Left colon (tissue), 2 donors: ENCODE data around the gene VIPAS39. TPM values are rescaled to one million over a fixed set of nuclear protein-coding genes. Genes with fewer than 3 reads are reported as not detected.
"Not testable (repeated sequence)": the region's sequence is repeated elsewhere in the genome, so short reads cannot be mapped to it uniquely, and the experiment has no call there.

Experiments
- ATAC-seq: fragments of 200-7000 bp; cut with Tn5 transposase; one replicate; pipeline ENCODE4 v1.9.1; 2020; ENCODE audit warnings: mild to moderate bottlenecking, moderate library complexity
- DNase-seq, 2 donors: peaks; one replicate each; pipeline ENCODE4 v3.0.0-alpha.2; 2020
- intact Hi-C, 2 donors: fragments of 100-400 bp; cut with DNase I in 1 of 2; cut with micrococcal nuclease in 1 of 2; formaldehyde crosslinking; loops; one replicate each; pipeline versions ENCODE4 v1.11.2 to v1.14.0; 2022; cut with DNase I, micrococcal nuclease
- total RNA-seq, 2 donors: library from RNA; stranded (reverse); fragmentation: NEBNext Ultra II Directional; extraction: Animal tissue kit (Norgen Biotek cat#: 25700); gene quantifications; one replicate each; pipeline ENCODE4 v1.2.1, GENCODE V29; 2021
- donor health status: DM: no; HTN: no; CAD: no.
- donor health status: DM: yes; HTN: yes; CAD: no.

The VIPAS39 gene
- total RNA-seq, 2 donors from 2014 or later: 13.3 to 18.8 TPM

- DNase-seq, intact Hi-C loops, ATAC-seq: not testable (repeated sequence)
Measured at GRCh38 chr14:77416098-77416497, 41.3 kb downstream of the VIPAS39 start.

GRCh38 chr14:77415403-77416030 is 41.9 kb downstream of the VIPAS39 start:
- DNase-seq, intact Hi-C loops, ATAC-seq: not testable (repeated sequence)

GRCh38 chr14:77409131-77409533 is 48.3 kb downstream of the VIPAS39 start:
- intact Hi-C loops: no loop called here
- DNase-seq (peak in 1 of 2 donors; percentile 11), ATAC-seq (peak; percentile 42)

GRCh38 chr14:77407158-77407557 is 50.2 kb downstream of the VIPAS39 start:
- DNase-seq (no peak), ATAC-seq (no peak)
- intact Hi-C loops: no loop called here

- no peak for DNase-seq
- intact Hi-C loops: no loop called here
- no peak for ATAC-seq
Measured at GRCh38 chr14:77406718-77407117, 50.7 kb downstream of the VIPAS39 start.

- ATAC-seq: no peak
- no peak for DNase-seq
- intact Hi-C loops: no loop called here
Measured at GRCh38 chr14:77406086-77406485, 51.3 kb downstream of the VIPAS39 start.

GRCh38 chr14:77403768-77404167 is 53.6 kb downstream of the VIPAS39 start:
- no peak for DNase-seq
- no peak for ATAC-seq
- intact Hi-C loops: no loop called here

- intact Hi-C loops: no loop called here
- ATAC-seq: no peak
Measured at GRCh38 chr14:77400216-77400615, 57.2 kb downstream of the VIPAS39 start.

GRCh38 chr14:77390188-77390587 is 67.2 kb downstream of the VIPAS39 start:
- ATAC-seq: peak; percentile 98
- no peak for DNase-seq
- intact Hi-C loops: no loop called here

More at GRCh38 chr14:77400216-77400615, 57.2 kb downstream of the VIPAS39 start:
- no peak for DNase-seq

GRCh38 chr14:77378701-77379100 is 78.7 kb downstream of the VIPAS39 start:
- no peak for DNase-seq
- ATAC-seq: no peak
- intact Hi-C loops: no loop called here

- DNase-seq: no peak
- peak; percentile 4 for ATAC-seq
- intact Hi-C loops: no loop called here
Measured at GRCh38 chr14:77377502-77377844, 79.9 kb downstream of the VIPAS39 start.

GRCh38 chr14:77376771-77377501 is 80.5 kb downstream of the VIPAS39 start, which contains the start of the genes SAMD15 and TMED8:
SAMD15 (plus strand) TSS chr14:77377379; CDS start chr14:77377419, 40 bp downstream.
TMED8 (minus strand) TSS chr14:77377094; CDS start chr14:77377053, 41 bp downstream.
- intact Hi-C loops: no loop called here
- ATAC-seq (peak; percentile 97), DNase-seq (peak; percentile 71 to 88)

Other genes starting within 250 kb of the VIPAS39 start
- gene NGB, start 186.4 kb downstream of the VIPAS39 start, total RNA-seq: under 1 TPM in 1 of 2 donors, not detected in 1; 0.31 TPM
- 10 to 100 TPM; 15.9 to 24.0 TPM for gene POMT2, start 136.7 kb downstream of the VIPAS39 start, total RNA-seq
- 10 to 100 TPM; 30.7 to 34.4 TPM for gene GSTZ1, start 136.6 kb downstream of the VIPAS39 start, total RNA-seq
- gene TMED8, start 80.5 kb downstream of the VIPAS39 start, total RNA-seq: 1 to 10 TPM; 7.4 TPM
- under 1 TPM; 0.31 to 0.36 TPM for gene SAMD15, start 80.2 kb downstream of the VIPAS39 start, total RNA-seq
- under 1 TPM; 0.45 to 0.46 TPM for gene NOXRED1, start 34.1 kb downstream of the VIPAS39 start, total RNA-seq
- gene AHSA1, start 492 bp upstream of the VIPAS39 start, total RNA-seq: 10 to 100 TPM; 83.3 to 86.3 TPM
- gene ISM2, start 41.2 kb upstream of the VIPAS39 start, total RNA-seq: under 1 TPM in 1 of 2 donors, not detected in 1; 0.14 TPM
- gene SPTLC2, start 159.0 kb upstream of the VIPAS39 start, total RNA-seq: 10 to 100 TPM; 59.8 to 72.3 TPM